HG03460 (cell line): ENCODE measurements around the gene LCE2C.

Source experiments
- ATAC-seq: cut with Tn5 transposase; IDR thresholded peaks from one replicate; pipeline ENCODE4 v1.9.1; 2021; ENCODE audit not compliant: unreplicated experiment

The LCE2C gene

GRCh38 chr1:152718238-152718637 lies 43.2 kb downstream of the LCE2C start:
- ATAC-seq = no peak

DNA sequence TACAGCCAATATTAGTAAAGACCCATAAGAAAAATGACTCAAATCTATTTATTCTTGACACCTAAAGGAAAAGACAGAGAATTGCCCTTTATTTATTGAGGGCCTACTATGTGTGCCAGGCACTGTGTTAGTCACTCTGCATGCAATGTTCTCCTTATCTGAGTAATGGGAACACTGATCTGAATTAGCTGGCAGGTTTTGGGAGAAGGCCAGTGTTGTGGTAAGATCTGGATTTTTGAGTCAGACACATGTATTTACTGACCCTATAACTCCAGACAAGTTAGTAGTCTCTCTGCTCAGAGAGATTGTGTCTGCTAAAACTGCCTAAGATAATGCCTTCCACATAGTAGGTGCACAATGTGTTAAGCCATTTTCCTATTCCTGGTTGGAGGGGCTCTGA lies 50.2 kb downstream of the LCE2C start:
- ATAC-seq = no peak
